GM21390 (cell line): ENCODE data around the gene SYT6.
"Not testable (repeated sequence)": the region's sequence is repeated elsewhere in the genome, so short reads cannot be mapped to it uniquely, and the experiment has no call there.

ENCODE experiments used
- ATAC-seq: cut with Tn5 transposase; IDR thresholded peaks from one replicate; pipeline ENCODE4 v1.9.1; 2021; ENCODE audit not compliant: unreplicated experiment

The SYT6 gene

DNA sequence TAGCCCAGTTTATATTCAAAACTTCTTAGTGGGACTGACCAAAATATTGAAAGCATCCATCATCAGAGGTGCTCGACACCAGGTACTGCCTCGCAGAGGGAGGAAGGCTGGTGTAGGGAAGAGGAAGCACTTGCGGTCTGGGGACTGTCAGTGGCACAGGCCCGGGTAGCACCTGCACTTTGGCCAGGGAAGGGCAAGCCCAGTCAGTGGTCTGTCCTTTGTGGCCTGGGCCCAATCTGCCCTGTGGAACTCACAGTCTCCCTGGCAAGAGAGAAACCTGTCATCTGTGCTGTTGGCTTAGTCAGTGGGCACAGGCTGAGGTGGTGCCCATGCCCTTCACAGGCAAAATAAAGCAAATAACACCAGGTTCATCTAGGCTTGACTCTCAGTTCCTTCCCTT is 77.4 kb downstream of the SYT6 start:
- ATAC-seq = no peak

DNA sequence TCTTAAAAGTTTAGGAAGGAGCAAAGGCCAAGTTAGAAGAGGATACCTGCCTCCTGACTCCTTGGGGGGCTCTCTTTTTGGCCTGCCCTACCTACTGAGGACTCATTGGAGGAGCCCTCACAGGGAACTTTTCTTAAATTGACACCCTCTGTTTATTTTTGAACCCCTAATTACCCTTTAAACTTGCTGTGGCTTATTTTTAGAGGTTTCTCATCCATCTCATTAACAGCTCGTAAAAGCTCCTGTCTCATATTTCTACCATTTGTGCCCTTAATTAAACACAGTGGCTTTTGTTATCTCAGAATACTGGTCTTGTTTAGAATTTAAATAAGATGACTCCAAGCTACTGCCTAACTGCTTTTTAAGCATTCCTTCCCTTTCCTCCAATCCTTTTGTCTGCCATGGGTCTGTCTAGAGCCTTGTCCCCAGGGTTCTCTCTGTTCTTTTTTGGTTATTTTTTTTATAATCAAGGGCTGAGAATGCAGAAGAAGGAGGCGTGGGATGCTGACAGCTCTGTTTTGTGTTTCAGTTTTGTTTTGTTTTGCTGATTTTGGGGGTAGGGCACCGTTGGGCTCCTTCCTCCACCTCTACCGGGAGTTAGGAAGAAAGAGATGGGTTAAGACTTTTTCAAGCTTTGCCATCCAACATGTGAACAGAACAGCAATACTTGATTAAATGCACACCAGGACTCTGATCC is 78.0 kb downstream of the SYT6 start:
- ATAC-seq = no peak

DNA sequence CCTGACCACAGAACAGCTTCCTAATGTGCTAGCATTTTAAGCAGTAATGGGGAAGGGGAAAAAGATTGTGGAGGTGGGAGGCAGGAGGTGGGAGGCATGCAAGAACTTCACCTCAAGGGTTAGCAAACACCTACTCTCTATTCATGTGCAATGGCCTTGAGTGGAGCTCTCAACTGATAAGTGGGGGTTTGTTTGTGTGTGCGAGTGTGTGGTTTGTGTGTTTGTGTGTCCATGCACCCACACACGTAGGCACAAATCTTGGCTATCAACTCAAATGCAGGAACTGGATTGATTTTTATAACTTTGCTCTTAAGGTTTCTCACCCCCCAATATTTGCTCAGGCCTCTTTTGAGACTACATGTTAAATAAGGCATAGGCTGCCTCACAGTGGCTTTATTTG is 78.6 kb downstream of the SYT6 start:
- no peak for ATAC-seq

DNA sequence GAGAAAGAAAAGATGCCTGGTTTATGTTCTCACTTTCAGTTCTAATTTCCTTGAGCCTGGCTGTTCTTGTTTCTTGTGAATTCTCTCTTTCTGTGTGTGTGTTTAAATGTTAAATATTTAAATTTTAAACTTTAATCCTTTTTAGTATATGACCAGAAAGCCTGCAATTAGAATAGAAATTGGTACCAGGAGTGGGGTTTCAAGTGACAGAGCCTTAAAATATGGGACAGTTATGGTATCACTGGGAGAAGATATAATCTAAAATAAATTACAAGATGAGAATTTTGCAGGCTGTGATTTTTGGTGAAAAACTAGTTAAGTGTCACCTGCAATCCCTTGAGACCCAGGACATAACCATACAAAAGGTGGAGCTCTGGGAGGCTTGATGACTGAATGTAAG is 81.4 kb downstream of the SYT6 start:
- ATAC-seq = no peak

DNA sequence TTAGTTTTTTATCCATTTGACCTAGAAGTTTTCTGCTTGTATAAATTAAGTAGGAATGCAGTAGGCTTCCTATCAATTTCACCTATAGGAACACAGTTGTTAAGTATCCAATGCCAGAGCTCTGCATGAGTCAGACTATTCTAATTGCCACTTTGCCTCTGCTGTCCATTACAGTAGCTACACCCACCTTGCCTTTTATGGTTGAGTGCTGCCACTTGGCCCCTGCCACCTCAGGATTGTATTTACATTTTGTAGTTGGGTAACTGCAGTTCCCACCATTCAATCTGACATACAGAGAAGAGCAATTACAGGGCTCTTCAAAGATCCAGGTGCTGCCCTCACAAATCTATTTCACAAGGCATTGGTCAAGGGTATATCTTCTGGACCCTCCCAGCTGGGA is 83.9 kb downstream of the SYT6 start:
- not testable (repeated sequence) for ATAC-seq

DNA sequence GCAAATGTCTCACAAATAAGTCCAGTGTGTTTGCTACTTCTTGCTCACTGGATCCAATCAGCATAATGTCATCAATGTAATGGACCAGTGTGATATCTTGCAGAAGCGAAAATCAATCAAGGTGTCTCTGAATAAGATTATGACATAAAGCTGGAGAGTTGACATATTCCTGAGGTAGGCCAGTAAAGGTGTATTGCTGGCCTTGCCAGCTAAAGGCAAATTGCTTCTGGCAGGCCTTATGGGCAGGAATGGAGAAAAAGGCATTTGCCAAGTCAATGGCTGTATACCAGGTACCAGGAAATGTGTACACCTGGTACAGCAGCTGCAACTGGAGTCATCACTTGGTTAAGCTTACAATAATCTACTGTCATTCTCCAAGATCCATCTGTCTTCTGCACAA is 85.0 kb downstream of the SYT6 start:
- ATAC-seq = not testable (repeated sequence)

DNA sequence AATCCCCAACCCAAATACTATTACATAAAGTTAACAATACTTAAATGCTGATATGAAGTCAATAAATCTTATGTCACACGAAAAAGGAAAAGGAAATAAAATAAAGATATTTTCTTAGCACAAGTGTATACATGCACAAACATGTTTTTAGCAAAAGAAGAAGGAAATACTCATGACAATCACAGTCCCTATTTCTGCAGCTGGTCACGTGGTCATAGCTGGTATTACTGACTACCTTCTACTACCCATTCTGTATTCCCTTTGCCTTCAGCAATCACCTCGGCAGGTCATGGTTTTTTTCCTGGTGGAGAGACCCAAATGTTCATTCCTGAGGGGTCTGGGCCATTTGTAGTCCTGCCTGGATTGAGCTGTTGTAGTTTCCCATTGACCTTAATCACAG is 88.0 kb downstream of the SYT6 start:
- ATAC-seq = not testable (repeated sequence)

DNA sequence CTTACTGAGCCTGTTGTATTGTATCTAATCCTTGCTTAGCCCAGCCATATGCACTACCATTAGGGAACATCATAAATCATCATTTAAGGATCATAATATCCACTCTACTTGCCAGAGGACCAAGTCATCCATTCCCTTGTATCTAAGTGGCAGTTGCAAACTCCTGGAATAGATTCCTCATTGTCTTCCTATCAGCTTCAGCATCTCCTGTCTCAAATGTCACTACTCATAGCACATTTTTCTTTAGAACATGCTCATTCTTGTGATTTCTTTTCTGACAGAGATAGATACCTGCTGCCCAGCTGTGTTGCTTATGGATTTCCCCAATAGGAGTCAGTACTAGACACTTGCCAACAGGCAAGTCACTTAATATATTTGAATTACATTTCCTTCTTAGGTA is 90.1 kb downstream of the SYT6 start:
- ATAC-seq = no peak

DNA sequence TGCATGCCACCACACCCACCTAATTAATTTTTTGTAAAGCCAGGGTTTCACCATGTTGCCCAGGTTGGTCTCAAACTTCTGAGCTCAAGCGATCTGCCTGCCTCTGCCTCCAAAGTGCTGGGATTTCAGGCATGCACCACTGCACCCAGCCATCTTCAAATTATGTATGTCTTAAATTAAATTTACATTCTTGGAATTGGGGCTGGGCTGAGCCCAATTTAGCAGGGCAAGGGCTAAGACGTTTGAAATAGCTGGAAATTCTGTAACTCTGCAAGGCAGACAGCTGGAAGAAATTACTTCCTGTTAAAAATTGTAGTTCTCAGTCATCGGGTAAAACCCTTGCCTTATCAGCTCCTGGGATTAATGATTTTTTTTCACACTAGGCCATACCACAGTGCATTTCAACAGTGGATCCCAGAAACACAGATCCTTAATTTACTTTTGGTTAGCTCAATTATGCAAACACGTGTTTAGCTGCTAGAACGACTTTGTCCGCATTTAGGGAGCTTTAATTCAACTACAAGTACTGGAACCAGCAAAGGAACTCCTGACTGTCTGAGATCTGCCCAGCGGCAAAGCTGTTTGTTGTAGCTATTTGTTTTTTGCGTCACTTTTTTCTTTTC is 91.1 kb downstream of the SYT6 start:
- no peak for ATAC-seq

DNA sequence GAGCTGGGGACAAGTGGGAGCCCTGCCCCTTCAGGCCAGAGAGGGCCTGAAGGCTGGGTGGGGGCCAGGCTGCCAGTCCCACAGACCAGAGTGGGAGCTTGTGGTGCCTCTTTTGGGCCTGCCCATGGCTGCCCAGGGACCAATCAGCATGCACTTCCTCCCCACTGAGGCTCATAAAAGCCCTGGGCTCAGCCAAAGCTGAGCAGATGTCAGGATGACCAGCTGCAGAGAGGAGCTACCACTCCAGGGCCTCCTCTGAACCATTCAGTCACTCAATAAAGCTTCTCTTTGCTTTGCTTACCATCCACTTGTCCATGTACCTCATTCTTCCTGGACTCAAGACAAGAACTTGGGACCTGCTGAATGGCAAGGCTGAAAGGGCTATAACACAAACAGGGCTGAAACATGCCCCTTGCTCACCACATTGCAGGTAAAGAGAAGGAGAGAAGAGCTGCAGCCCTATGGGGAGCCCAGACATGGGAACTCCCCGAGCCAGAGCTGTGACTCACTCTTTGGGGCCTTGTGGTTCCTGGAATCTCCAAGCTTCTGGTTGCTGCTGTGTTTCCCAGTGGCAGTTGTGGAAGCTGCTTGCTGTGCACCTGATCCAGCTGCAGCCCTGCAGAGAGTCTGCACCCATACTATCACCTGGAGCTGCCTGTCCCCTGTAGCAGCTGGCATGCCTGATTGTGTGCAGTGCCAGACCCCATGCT is 92.4 kb downstream of the SYT6 start:
- ATAC-seq = no peak

DNA sequence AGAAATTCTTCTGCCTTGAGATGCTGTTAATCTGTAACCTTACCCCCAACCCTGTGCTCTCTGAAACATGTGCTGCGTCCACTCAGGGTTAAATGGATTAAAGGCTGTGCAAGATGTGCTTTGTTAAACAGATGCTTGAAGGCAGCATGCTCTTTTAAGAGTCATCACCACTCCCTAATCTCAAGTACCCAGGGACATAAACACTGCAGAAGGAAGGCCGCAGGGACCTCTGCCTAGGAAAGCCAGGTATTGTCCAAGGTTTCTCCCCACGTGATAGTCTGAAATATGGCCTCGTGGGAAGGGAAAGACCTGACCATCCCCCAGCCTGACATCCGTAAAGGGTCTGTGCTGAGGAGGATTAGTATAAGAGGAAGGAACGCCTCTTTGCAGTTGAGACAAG is 95.4 kb downstream of the SYT6 start:
- not testable (repeated sequence) for ATAC-seq

DNA sequence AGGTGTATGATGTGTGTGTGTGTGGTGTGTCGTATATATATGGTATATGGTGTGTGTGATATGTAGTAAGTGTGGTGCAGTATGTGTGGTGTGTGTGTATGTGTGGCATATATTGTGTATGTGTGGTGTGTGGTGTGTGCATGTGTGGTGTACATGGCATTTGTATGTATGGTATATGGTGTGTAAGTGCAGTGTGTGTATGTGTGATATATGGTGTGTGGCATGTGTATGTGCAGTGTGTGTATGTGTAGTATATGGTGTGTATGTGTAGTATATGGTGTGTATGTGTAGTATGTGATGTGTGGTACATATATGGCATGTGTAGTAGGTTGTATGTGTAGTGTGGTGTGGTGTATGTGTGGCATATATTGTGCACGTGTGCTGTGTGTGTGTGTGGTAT is 99.5 kb downstream of the SYT6 start:
- ATAC-seq = no peak

DNA sequence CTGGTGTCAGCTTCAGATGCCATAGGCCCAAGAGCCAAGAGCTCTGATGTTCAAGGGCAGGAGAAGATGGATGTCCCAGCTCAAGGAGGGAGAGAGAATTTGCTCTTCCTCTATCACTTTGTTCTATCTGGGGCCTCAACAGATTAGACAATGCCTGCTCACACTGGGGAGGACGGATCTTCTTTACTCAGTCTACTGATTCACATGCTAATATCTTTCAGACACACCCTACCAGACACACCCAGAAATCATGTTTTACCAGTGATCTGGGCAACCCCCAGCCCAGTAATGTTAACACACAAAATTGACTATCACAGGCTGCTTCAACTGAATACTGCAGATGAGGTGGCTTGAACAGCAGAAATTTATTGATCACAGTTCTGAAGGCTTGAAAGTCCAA is 105.4 kb downstream of the SYT6 start:
- ATAC-seq = no peak

DNA sequence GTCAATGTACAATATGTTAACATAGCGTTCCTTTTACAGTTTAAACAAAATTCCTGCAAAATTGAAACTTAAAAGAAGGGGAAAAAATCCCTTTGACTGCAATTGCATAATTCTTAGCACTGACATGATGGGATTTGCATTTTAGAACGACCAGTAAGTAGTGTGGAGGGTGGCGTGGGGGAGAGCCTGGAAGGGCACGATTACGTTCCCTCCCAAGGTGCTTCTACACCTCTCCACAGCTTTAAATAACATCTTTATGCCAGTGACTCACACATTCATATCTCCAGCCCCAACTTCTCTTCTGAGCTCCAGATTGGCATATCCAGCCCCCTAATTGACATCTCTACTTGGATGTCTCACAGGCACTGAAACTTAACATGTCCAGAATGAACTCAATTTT is 110.1 kb downstream of the SYT6 start:
- no peak for ATAC-seq

DNA sequence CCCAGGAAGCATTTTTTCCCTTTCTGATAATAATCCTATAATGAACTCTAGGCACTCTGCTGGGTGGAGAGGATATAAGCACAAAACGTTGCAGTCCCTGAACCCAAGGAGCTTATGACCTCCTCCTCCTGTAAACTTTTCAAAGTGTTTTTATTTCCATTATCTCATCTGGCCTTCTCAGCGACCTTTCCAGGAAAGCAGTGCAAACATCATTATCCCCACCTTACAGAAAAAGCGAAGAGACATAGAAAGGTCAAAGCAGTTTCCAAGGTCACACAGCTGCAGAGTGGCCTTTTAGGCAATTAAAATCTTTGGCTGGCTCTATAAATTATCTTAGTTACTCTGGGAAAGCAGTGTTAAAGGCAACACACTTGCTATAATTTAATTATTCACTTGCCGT is 110.6 kb downstream of the SYT6 start:
- ATAC-seq = no peak

DNA sequence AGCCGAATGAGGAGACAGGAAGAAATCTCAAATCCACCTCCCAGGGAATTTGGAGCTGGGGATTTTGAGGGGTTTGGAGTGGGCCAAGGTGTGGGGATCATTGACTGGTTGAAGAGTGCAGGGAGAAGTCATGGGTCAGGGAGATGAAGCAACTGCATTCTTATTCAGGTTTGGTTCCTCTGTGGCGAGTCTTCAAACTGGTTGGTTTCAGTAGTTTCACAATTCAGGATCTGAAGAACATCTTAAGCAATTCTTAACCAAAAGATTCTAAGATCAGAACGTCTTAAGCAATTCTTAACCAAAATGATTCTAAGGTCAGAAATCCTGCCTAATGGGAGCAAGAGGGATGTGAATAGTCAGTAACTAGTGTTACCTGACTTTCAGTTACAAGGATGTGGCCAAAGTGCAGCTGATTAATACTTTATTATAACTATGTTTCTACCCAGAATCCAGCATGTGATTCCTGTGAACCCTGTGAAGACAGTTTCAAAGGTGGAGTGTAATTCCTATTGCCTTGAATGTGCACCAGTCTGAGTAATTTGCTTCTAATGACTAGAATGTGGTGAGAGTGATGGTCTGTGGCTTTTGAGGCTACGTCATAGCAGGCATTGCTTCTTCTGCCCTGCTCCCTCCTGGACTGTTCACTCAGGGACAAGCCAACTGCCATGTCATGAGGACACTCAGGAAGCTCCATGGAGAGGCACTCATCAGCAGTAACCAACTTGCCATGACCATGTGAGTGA is 113.2 kb downstream of the SYT6 start:
- no peak for ATAC-seq
